Measurements from ENCODE around the gene EPB41L4A. TPM values are rescaled to one million over a fixed set of nuclear protein-coding genes. Genes with fewer than 3 reads are reported as not detected.

Gene EPB41L4A
- total and polyA plus RNA-seq, 9 donors = 2.7 to 12.3 (median 7.9) TPM

- H3K4me1 ChIP-seq (ENCODE audit: insufficient read depth) = no peaks in the 10 kb centered on the region
- DNase-seq = peak in 4 of 5 donors; percentile 11 to 34 (median 18)
- intact Hi-C loops (cut with DNase I) = loop anchor here in 3 of 4 donors (10.0 kb wide), 1 partner anchor 244 kb away; no protein-coding TSS in a partner anchor
- peak overlapping the region; percentile 82 for H3K4me3 ChIP-seq
- no peaks in the 10 kb centered on the region for H3K9me3 ChIP-seq
- H3K27me3 ChIP-seq = no peaks in the 10 kb centered on the region
- TF ChIP-seq EP300 (IDR thresholded peaks at IDR 0.05) = no peak
- TF ChIP-seq POLR2A (IDR thresholded peaks at IDR 0.05) = no peak
- no peak for TF ChIP-seq CTCF (IDR thresholded peaks at IDR 0.05)
- no peaks in the 10 kb centered on the region for H3K36me3 ChIP-seq
- 0 to 1% (median 0%) methylated on average over 36 to 39 of the region's 39 CpGs for WGBS, 3 donors
- H3K27ac ChIP-seq = peak overlapping the region in 1 of 2 donors; percentile 60
These were observed 366 bp downstream of the EPB41L4A start for GRCh38 chr5:112418659-112419163.

- intact Hi-C loops (cut with DNase I) = loop anchor here in 3 of 4 donors (10.0 kb wide), 1 partner anchor 243 kb away; no protein-coding TSS in a partner anchor
- peak in 4 of 5 donors; percentile 25 to 42 (median 30) for DNase-seq
- Histone ChIP-seq H3K36me3 (no peaks in the 10 kb centered on the region), H3K4me3 (peak overlapping the region; percentile 82), H3K27ac (peak overlapping the region in 1 of 2 donors; percentile 8), H3K9me3 (no peaks in the 10 kb centered on the region), H3K4me1 (ENCODE audit: insufficient read depth) (no peaks in the 10 kb centered on the region), H3K27me3 (no peaks in the 10 kb centered on the region)
- WGBS, 3 donors = 1% methylated on average over 26 of the region's 26 CpGs
- no peak for TF ChIP-seq POLR2A (IDR thresholded peaks at IDR 0.05)
- TF ChIP-seq CTCF (IDR thresholded peaks at IDR 0.05) = no peak
- TF ChIP-seq EP300 (IDR thresholded peaks at IDR 0.05) = no peak
These were observed 982 bp downstream of the EPB41L4A start for GRCh38 chr5:112417931-112418658.

GRCh38 chr5:112415552-112415951 lies 3.5 kb downstream of the EPB41L4A start:
- Histone ChIP-seq H3K36me3 (no peaks in the 10 kb centered on the region), H3K27ac (no peak overlapping the region), H3K4me1 (ENCODE audit: insufficient read depth) (no peaks in the 10 kb centered on the region), H3K9me3 (no peaks in the 10 kb centered on the region), H3K4me3 (no peak overlapping the region), H3K27me3 (no peaks in the 10 kb centered on the region)
- TF ChIP-seq CTCF (IDR thresholded peaks at IDR 0.05) (no peak), POLR2A (IDR thresholded peaks at IDR 0.05) (no peak), EP300 (IDR thresholded peaks at IDR 0.05) (no peak)
- intact Hi-C loops (cut with DNase I) = loop anchor here in 3 of 4 donors (10.0 kb wide), 1 partner anchor 241 kb away; no protein-coding TSS in a partner anchor
- 63 to 79% (median 65%) methylated on average over 2 of the region's 2 CpGs for WGBS, 3 donors
- DNase-seq = no peak

GRCh38 chr5:112413611-112414010 lies 5.5 kb downstream of the EPB41L4A start:
- Histone ChIP-seq H3K27ac (no peak overlapping the region), H3K4me1 (ENCODE audit: insufficient read depth) (no peaks in the 10 kb centered on the region), H3K9me3 (no peaks in the 10 kb centered on the region), H3K27me3 (no peaks in the 10 kb centered on the region), H3K36me3 (no peaks in the 10 kb centered on the region), H3K4me3 (no peak overlapping the region)
- TF ChIP-seq EP300 (IDR thresholded peaks at IDR 0.05) = no peak
- TF ChIP-seq POLR2A (IDR thresholded peaks at IDR 0.05) = no peak
- no peak for TF ChIP-seq CTCF (IDR thresholded peaks at IDR 0.05)
- 94 to 97% (median 95%) methylated on average over 3 of the region's 3 CpGs for WGBS, 3 donors
- intact Hi-C loops (cut with DNase I) = loop anchor here in 3 of 4 donors (10.0 kb wide), 1 partner anchor 239 kb away; no protein-coding TSS in a partner anchor
- no peak for DNase-seq

Measured in ovary (tissue), 9 donors.